BJ (cell line): ENCODE data around the gene HSF2. TPM values are rescaled to one million over a fixed set of nuclear protein-coding genes. Genes with fewer than 3 reads are reported as not detected.

Source experiments
- CTCF ChIA-PET: fragments of 350-600 bp; formaldehyde crosslinking; extraction: SDS; loops from one replicate; lab custom pipeline; 2021; ENCODE audit warnings: antibody characterized with exemption, inconsistent platforms; lab: Yijun Ruan, JAX
- POLR2A ChIA-PET: fragments of 300-600 bp; sonication (Branson Sonifier 250); formaldehyde crosslinking; extraction: SDS; loops from one replicate; lab custom pipeline; 2021; ENCODE audit warnings: antibody characterized with exemption; lab: Charles Lee
- DNase-seq: peaks from one replicate; pipeline ENCODE4 v3.0.0-alpha.2; 2011; ENCODE audit warnings: low read depth
- H3K27me3 ChIP-seq: 2 replicates; pipeline ENCODE4 v1.6.0; 2011; ENCODE audit warnings: low read length; ENCODE audit not compliant: control insufficient read depth, insufficient read depth
- H3K36me3 ChIP-seq: 2 replicates; pipeline ENCODE4 v1.5.1; 2011; ENCODE audit warnings: low read length; ENCODE audit not compliant: control insufficient read depth, insufficient read depth
- H3K4me3 ChIP-seq: 2 replicates; pipeline ENCODE4 v1.5.1; 2011; ENCODE audit warnings: low read depth, mild to moderate bottlenecking, control low read depth, low read length
- CTCF ChIP-seq: IDR thresholded peaks from 2 replicates; pipeline ENCODE4 v1.5.1; 2011; ENCODE audit warnings: low read depth, mild to moderate bottlenecking, control low read depth, inconsistent platforms, low read length, moderate library complexity; ENCODE audit not compliant: insufficient read depth
- polyA plus RNA-seq: library from polyadenylated mRNA; depleted of rRNA; stranded (reverse); fragments of >200 nt; gene quantifications from 2 replicates; pipeline ENCODE4 v1.2.3, GENCODE V29; 2011

Gene HSF2
- polyA plus RNA-seq, 1 experiment = 15.3 TPM

DNA sequence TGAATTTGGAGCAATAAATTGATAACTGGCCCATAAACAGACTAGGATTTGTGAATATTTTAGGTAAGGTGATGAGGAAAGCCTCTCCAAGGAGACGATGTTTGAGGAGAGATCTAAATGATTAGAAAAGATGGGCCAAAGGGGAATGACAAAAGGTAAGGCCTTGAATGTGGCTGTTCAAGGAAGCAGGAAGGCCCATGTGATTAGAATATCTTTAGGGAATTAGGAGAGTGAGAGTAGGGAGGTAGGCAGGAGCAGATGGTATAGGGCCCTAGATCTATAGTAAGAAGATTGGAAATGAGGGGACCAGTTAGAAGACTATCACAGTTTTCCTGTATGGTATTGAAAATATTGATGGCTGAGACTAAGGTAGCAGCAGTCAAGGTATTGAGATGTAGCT is 6.7 kb downstream of the HSF2 start:
- no peak for DNase-seq
- Histone ChIP-seq H3K4me3 (no peak overlapping the region), H3K36me3 (no peaks in the 10 kb centered on the region), H3K27me3 (no peaks in the 10 kb centered on the region)
- ChIA-PET POLR2A (no interaction called here), CTCF (interaction anchor here (0.7 kb wide), 1 partner anchor 12 kb away, joined by 3 read pairs; no protein-coding TSS in a partner anchor)
- TF ChIP-seq CTCF = no peak

GRCh38 chr6:122407712-122408111 is 8.3 kb downstream of the HSF2 start:
- no peak for TF ChIP-seq CTCF
- ChIA-PET CTCF (interaction anchor here (0.6 to 1.1 kb wide), 2 partner anchors 84 to 249 kb away, joined by 3 read pairs; no protein-coding TSS in a partner anchor), POLR2A (no interaction called here)
- Histone ChIP-seq H3K4me3 (no peak overlapping the region), H3K27me3 (no peaks in the 10 kb centered on the region), H3K36me3 (no peaks in the 10 kb centered on the region)
- no peak for DNase-seq

DNA sequence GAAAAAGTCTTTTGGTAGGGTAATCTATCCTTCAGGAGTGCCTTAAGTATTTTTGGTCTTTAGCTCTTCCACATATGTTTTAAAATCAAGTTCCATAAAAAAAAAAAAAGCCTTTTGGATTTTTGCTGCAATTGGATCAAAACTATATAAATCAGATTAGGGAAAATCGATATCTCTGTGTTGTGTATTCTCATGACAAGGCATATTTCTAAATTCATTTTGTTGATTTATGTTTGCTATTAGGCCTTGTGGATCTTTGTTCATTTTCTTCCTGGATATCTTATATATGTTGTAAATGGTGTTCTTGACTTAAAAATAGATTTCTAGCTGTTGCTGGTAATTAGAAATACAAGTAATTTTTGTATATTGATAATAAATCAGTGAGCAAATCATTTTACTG is 8.8 kb downstream of the HSF2 start:
- DNase-seq = no peak
- no peak for TF ChIP-seq CTCF
- Histone ChIP-seq H3K36me3 (no peaks in the 10 kb centered on the region), H3K27me3 (no peaks in the 10 kb centered on the region), H3K4me3 (no peak overlapping the region)
- ChIA-PET POLR2A (no interaction called here), CTCF (interaction anchor here (0.6 to 1.0 kb wide), 2 partner anchors 9 to 249 kb away, joined by 3 read pairs; partner anchors contain the start of gene HSF2)

- POLR2A ChIA-PET = no interaction called here
- no peak for DNase-seq
- CTCF ChIA-PET = interaction anchor here (1.0 kb wide), 2 partner anchors 10 to 27 kb away, joined by 3 read pairs; partner anchors contain the start of gene HSF2
- TF ChIP-seq CTCF = no peak
- Histone ChIP-seq H3K4me3 (no peak overlapping the region), H3K36me3 (no peaks in the 10 kb centered on the region; the same call in 1 of the 2 replicates), H3K27me3 (no peaks in the 10 kb centered on the region)
These were observed 9.4 kb downstream of the HSF2 start for GRCh38 chr6:122408702-122409458.

GRCh38 chr6:122412001-122412400 is 12.5 kb downstream of the HSF2 start:
- DNase-seq = no peak
- no peaks in the 10 kb centered on the region for H3K27me3 ChIP-seq
- no peak overlapping the region for H3K4me3 ChIP-seq
- H3K36me3 ChIP-seq = no peaks in the 10 kb centered on the region; the same call in 1 of the 2 replicates
- ChIA-PET POLR2A (no interaction called here), CTCF (no interaction called here)
- no peak for TF ChIP-seq CTCF
